ENCODE results near the gene BOLA1.
"Not testable (repeated sequence)": the region's sequence is repeated elsewhere in the genome, so short reads cannot be mapped to it uniquely, and the experiment has no call there.

Gene BOLA1

GRCh38 chr1:149936992-149937705, 37.8 kb downstream of the BOLA1 start:
- H3K4me3 ChIP-seq (ENCODE audit: low read depth, low read length), result no peak overlapping the region
- DNase-seq (ENCODE audit: low read depth), result no peak
- no peak for TF ChIP-seq CTCF (IDR thresholded peaks at IDR 0.05; ENCODE audit: low read depth, low read length, missing control alignments)

GRCh38 chr1:149937759-149938158, 38.4 kb downstream of the BOLA1 start:
- no peak for DNase-seq (ENCODE audit: low read depth)
- TF ChIP-seq CTCF (IDR thresholded peaks at IDR 0.05; ENCODE audit: low read depth, low read length, missing control alignments), result no peak
- no peak overlapping the region for H3K4me3 ChIP-seq (ENCODE audit: low read depth, low read length)

GRCh38 chr1:149938668-149939003, 39.3 kb downstream of the BOLA1 start:
- H3K4me3 ChIP-seq (ENCODE audit: low read depth, low read length); DNase-seq (ENCODE audit: low read depth): not testable (repeated sequence)

GRCh38 chr1:149940427-149940826, 41.1 kb downstream of the BOLA1 start:
- H3K4me3 ChIP-seq (ENCODE audit: low read depth, low read length), result no peak overlapping the region
- DNase-seq (ENCODE audit: low read depth), result no peak
- no peak for TF ChIP-seq CTCF (IDR thresholded peaks at IDR 0.05; ENCODE audit: low read depth, low read length, missing control alignments)

- no peak for DNase-seq (ENCODE audit: low read depth)
- H3K4me3 ChIP-seq (ENCODE audit: low read depth, low read length), result no peak overlapping the region
- no peak for TF ChIP-seq CTCF (IDR thresholded peaks at IDR 0.05; ENCODE audit: low read depth, low read length, missing control alignments)
Measured at GRCh38 chr1:149942207-149942606, 42.8 kb downstream of the BOLA1 start.

- no peak for TF ChIP-seq CTCF (IDR thresholded peaks at IDR 0.05; ENCODE audit: low read depth, low read length, missing control alignments)
- H3K4me3 ChIP-seq (ENCODE audit: low read depth, low read length), result no peak overlapping the region
- DNase-seq (ENCODE audit: low read depth), result no peak
Measured at GRCh38 chr1:149942885-149943284, 43.5 kb downstream of the BOLA1 start.

GRCh38 chr1:149945206-149945605, 45.8 kb downstream of the BOLA1 start:
- no peak overlapping the region for H3K4me3 ChIP-seq (ENCODE audit: low read depth, low read length)
- no peak for DNase-seq (ENCODE audit: low read depth)
- no peak for TF ChIP-seq CTCF (IDR thresholded peaks at IDR 0.05; ENCODE audit: low read depth, low read length, missing control alignments)
